Activated T-cell treated with anti-CD3 and anti-CD28 coated beads, Interleukin-2, amount 50 U/mL, for 4 hours (primary cell): ENCODE measurements around the gene PLCB1. TPM values are rescaled to one million over a fixed set of nuclear protein-coding genes. Genes with fewer than 3 reads are reported as not detected.

Experiments
- ATAC-seq, 2 donors: fragments of 200-7000 bp; cut with Tn5 transposase; one replicate each; pipeline ENCODE4 v1.10.0; 2021
- DNase-seq: peaks from one replicate; pipeline ENCODE4 v3.0.0-alpha.2; 2020
- H3K27me3 Mint-ChIP-seq: one replicate; pipeline ENCODE4 v1.8.0; 2021; ENCODE audit warnings: low read depth, mixed read lengths
- H3K36me3 Mint-ChIP-seq: one replicate; pipeline ENCODE4 v1.8.0; 2022; ENCODE audit warnings: mixed read lengths; ENCODE audit not compliant: insufficient read depth
- H3K4me1 Mint-ChIP-seq: one replicate; pipeline ENCODE4 v1.8.0; 2021; ENCODE audit warnings: low read depth, mixed read lengths
- H3K4me3 Mint-ChIP-seq: one replicate; pipeline ENCODE4 v1.8.0; 2021; ENCODE audit warnings: mild to moderate bottlenecking, moderate library complexity, mixed read lengths
- H3K9me3 Mint-ChIP-seq: one replicate; pipeline ENCODE4 v1.8.0; 2021; ENCODE audit warnings: mixed read lengths
- total RNA-seq, 3 donors: library from RNA; stranded (reverse); gene quantifications; one replicate each; pipeline ENCODE4 v1.2.1, GENCODE V29; 2021

PLCB1 gene
- total RNA-seq, 3 donors from 2014 or later = 0.91 to 6.0 (median 2.8) TPM

DNA sequence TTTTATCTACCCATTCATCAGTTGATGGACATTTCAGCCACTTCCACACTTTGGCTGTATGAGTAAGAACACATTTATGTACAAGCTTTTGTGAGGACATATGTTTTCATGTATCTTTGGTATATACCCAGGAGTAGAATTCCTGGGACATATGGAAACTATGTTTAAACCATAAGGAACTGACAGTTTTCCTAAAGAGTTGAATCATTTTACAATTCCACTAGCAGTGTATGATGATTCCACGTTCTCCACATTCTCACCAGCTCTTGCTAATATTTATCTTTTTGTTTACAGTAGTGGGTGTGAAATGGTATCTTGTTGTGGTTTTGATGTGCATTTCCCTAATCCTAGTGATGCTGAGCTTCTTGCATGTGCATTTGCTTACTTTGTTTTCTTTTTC is 338.1 kb downstream of the PLCB1 start:
- Mint-ChIP-seq H3K9me3 (no peaks in the 10 kb centered on the region), H3K36me3 (no peaks in the 10 kb centered on the region), H3K4me3 (no peak overlapping the region), H3K27me3 (no peaks in the 10 kb centered on the region), H3K4me1 (no peaks in the 10 kb centered on the region)
- ATAC-seq (no peak), DNase-seq (no peak)

DNA sequence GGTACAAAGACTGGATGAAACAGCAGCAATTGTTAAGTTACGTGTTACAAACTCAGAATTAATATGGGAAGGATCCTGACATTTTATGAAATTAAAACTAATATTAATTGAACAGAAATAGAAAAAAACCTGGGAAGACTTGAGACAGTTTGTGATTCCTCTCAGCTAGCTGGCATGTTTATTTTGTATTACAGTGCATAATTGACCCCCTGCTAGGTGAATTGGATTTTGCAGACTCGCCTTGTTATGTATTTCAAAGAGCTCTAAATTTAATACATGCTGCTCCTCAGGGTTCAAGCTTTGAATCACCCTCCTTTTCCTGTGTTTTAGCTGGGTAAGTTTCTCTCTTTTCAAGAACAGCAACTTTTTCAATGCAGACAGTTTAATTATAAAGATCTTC is 339.4 kb downstream of the PLCB1 start:
- H3K4me3 Mint-ChIP-seq = no peak overlapping the region
- H3K27me3 Mint-ChIP-seq = no peaks in the 10 kb centered on the region
- ATAC-seq = no peak
- no peaks in the 10 kb centered on the region for H3K36me3 Mint-ChIP-seq
- H3K4me1 Mint-ChIP-seq = peaks cover 2% of the 10 kb centered on the region
- DNase-seq = no peak
- H3K9me3 Mint-ChIP-seq = no peaks in the 10 kb centered on the region

DNA sequence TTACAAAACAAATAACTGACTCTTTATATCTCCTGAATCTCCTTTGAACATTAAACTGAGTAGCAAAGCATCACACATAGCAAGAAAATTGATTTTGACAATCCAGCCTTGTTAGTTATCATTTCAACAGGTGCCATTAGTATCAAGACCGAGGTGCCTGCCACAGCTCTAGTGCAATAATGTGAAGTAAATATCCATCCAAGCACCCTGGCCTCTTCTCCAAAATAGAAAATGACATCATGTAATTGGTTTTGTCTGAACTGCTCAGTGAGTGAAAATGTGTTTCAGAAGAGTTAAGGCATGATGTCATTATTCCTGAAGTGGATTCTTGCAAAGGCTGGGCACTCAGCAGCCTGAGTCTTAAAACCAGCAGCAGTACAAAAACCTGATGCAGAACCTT is 341.4 kb downstream of the PLCB1 start:
- DNase-seq (no peak), ATAC-seq (no peak)
- H3K4me3 Mint-ChIP-seq = no peak overlapping the region
- H3K27me3 Mint-ChIP-seq = no peaks in the 10 kb centered on the region
- H3K9me3 Mint-ChIP-seq = no peaks in the 10 kb centered on the region
- H3K36me3 Mint-ChIP-seq = no peaks in the 10 kb centered on the region
- H3K4me1 Mint-ChIP-seq = peaks cover 2% of the 10 kb centered on the region

DNA sequence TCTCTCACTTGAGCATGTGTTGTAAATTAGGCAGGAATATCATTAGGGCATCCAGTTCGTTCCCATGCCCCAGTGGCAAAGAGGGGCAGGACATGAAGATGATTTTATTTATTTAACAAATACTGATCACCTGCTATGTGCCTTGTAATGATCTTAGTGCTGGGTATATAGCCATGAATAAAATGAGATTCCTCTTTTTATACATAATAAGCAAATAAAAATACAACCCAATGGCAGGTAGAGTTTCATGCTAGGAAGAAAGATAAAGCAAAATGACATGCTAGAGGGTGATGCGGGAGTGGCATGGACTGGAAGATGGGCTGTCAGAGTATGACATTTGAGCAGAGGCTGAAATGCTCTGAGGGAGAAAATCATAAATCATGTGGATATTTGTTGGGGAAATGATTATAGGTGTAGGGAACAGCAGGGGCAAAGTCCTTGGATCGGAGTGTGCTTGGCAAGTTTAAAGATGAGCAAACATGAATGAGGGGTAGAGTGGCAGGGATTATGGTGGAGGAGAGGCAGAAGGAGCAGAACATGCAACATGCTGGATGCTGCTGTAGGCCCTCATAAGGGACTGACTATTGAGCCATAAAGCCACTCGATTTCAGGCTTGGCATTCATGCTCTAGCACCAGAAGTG is 342.1 kb downstream of the PLCB1 start:
- Mint-ChIP-seq H3K9me3 (no peaks in the 10 kb centered on the region), H3K4me3 (no peak overlapping the region), H3K36me3 (no peaks in the 10 kb centered on the region), H3K27me3 (no peaks in the 10 kb centered on the region), H3K4me1 (peaks cover 2% of the 10 kb centered on the region)
- DNase-seq (no peak), ATAC-seq (no peak)

DNA sequence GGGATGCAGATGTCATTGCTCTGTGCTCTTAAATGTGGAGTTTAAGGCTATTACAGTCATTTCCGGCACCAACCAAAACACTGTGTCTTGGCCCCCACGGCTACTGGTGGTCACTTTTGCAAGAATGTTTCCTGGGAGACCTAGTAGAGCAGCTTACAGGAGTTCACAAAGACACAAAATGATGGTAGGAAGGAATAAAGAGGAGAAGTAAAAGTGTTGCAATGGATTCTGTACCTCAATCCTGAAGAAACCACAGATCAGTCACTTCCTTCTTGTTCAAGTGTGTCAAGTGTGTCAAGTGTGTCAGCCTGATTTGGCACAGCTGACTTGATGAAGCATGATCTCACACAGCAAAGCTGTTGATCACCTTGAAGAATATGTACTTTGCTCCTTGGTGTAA is 344.0 kb downstream of the PLCB1 start:
- Mint-ChIP-seq H3K27me3 (no peaks in the 10 kb centered on the region), H3K4me3 (no peak overlapping the region), H3K36me3 (no peaks in the 10 kb centered on the region), H3K4me1 (peaks cover 2% of the 10 kb centered on the region), H3K9me3 (no peaks in the 10 kb centered on the region)
- DNase-seq (no peak), ATAC-seq (no peak)

DNA sequence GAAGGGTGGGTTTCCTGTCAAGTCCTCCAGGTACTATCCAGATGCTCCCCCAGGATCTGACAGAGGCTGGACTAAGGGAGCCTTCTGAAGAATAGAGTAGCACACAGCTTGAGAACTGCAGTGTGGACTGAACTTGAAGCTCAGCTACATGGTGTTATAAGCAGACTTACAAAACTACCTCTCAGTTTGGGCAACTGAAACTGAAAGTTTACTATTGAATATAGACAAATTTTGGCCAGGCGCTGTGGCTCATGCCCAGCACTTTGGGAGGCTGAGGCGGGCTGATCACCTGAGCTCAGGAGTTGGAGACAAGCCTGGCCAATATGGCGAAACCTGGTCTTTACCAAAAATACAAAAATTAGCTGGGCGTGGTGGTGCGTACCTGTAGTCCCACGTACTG is 348.5 kb downstream of the PLCB1 start:
- no peak for ATAC-seq
- Mint-ChIP-seq H3K36me3 (no peaks in the 10 kb centered on the region), H3K27me3 (no peaks in the 10 kb centered on the region), H3K4me1 (peaks cover 2% of the 10 kb centered on the region), H3K9me3 (no peaks in the 10 kb centered on the region), H3K4me3 (no peak overlapping the region)
- no peak for DNase-seq

DNA sequence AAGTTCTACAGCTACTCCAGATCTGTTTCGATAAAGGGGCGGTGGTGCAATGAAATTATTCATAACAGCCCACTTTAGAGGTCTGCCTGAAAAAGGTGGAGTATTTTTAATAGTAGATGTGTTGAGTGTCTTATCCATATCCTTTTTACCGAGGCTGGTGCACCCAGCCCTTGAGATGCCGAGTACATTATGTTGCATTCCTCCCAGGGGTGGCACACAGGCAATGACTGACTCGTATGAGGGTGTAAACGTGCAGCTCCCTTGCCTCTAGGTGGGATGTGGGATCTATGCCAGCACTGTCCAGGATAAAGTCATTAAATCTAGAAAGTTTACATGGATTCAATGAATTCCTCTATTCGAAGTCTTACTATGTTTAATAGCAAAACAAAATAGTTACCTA is 355.6 kb downstream of the PLCB1 start:
- DNase-seq (no peak), ATAC-seq (no peak)
- H3K4me3 Mint-ChIP-seq = no peak overlapping the region
- no peaks in the 10 kb centered on the region for H3K4me1 Mint-ChIP-seq
- no peaks in the 10 kb centered on the region for H3K36me3 Mint-ChIP-seq
- H3K9me3 Mint-ChIP-seq = no peaks in the 10 kb centered on the region
- no peaks in the 10 kb centered on the region for H3K27me3 Mint-ChIP-seq

DNA sequence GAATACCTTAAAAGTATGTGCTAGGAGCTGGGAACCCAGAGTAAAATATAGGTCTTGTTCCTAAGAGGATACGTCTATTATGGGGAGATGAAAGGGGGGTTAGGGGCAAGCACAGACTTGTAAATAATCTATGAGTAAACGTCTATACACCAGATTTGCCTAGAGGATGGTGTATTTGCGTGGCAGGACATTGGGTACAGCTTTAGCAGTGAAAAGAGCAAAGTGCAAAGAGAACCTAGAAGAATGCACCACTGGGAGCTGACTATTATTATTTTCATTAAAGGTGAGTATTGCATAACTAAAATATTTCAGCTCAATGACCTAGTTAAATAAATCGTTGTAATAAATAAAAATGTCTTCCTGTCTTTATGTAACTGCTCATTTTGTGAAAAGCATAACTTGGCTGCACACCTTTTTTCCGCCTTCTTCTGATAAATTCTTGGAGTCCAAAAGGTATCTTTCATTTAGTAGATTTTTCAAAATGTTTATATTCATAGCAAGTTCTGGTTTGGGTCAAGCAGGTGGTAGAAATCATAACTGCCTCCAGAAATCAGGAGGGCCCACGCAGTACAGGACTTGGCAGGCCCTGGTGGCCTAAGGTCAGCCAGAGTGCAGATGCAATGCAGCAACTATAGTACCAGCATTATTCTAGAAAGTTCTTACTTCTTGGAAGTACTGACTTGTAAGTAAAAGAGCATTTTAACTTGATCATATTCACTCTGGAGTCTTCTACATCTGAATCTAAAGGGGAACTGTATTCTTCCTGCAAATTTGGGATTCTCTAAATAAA is 357.2 kb downstream of the PLCB1 start:
- no peaks in the 10 kb centered on the region for H3K27me3 Mint-ChIP-seq
- no peak for DNase-seq
- ATAC-seq = no peak
- no peaks in the 10 kb centered on the region for H3K9me3 Mint-ChIP-seq
- H3K36me3 Mint-ChIP-seq = no peaks in the 10 kb centered on the region
- no peaks in the 10 kb centered on the region for H3K4me1 Mint-ChIP-seq
- no peak overlapping the region for H3K4me3 Mint-ChIP-seq

DNA sequence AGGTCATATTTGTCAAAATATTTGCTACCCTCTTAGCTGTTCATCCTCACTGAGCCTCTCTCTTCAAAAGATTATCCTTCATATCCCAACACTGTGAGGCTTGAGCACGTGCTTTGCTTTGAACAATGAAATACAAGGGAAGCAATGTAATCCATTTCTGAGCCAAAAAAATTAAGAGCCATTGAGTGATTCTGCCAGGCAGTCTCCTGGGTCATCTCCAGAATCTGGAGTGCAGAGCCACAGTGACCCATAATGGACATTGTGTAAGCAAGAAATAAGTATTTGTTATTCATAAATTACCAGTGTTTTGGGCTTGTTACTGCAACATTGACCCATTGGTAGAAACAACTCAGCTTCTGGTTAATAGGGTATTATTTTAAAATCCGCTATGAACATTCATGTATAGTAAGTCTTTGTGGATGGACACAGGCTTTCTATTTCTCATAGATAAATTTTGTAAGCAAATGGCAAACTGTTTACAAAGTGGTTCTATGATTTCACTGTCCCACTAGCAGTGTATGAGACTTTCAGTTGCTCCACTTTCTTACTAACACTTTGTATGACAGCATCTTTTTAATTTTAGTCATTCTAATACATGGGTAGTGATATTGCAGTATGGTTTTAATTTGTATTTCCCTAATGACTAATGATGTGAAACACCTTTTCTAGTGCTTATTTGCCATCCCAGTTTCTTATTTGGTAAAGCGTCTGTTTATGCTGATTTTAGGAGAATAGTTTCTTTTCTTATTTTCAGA is 358.2 kb downstream of the PLCB1 start:
- no peaks in the 10 kb centered on the region for H3K27me3 Mint-ChIP-seq
- DNase-seq (no peak), ATAC-seq (peak in 1 of 2 donors; percentile 28)
- no peak overlapping the region for H3K4me3 Mint-ChIP-seq
- no peaks in the 10 kb centered on the region for H3K36me3 Mint-ChIP-seq
- no peaks in the 10 kb centered on the region for H3K4me1 Mint-ChIP-seq
- H3K9me3 Mint-ChIP-seq = no peaks in the 10 kb centered on the region

DNA sequence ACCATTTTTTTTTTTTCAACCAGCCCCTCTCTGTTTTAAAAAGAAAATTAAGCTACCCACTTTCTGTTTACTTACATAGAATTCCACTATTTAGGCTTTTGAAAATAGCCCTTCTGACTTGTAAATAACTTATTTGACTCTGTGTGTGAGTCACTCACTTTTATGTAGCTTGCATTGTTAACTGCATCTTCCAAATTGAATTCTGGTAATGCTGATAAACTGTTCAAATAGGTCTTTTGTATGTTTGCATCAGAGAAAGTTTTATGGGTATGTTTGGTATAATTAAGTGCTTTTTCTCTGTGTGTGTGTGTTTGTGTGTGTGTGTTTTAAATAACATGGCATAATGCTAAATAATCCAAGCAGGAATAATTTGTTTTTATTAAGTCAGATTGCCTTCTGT is 360.1 kb downstream of the PLCB1 start:
- DNase-seq (no peak), ATAC-seq (no peak)
- Mint-ChIP-seq H3K4me1 (no peaks in the 10 kb centered on the region), H3K36me3 (no peaks in the 10 kb centered on the region), H3K9me3 (no peaks in the 10 kb centered on the region), H3K4me3 (no peak overlapping the region), H3K27me3 (no peaks in the 10 kb centered on the region)

DNA sequence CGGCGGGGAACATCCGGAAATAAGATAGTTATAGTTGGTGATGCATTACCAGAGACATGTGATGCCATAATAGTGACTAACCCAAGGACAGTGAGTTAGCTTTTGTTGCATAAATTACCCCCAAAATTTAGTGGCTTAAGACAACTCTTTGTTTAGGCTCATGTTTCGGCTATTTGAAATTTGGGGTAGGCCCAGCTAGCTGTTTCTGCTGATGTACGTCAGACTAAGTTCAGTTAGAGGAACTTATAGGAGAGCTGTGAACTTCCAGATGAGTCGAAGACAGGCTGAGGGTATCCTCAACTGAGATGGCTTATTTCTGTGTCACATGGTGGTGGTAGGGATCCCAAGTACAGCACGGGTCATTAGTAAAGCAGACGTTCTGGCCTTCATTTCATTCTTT is 366.5 kb downstream of the PLCB1 start:
- Mint-ChIP-seq H3K4me3 (no peak overlapping the region), H3K9me3 (no peaks in the 10 kb centered on the region), H3K27me3 (no peaks in the 10 kb centered on the region), H3K4me1 (no peaks in the 10 kb centered on the region), H3K36me3 (no peaks in the 10 kb centered on the region)
- ATAC-seq = no peak
- no peak for DNase-seq

DNA sequence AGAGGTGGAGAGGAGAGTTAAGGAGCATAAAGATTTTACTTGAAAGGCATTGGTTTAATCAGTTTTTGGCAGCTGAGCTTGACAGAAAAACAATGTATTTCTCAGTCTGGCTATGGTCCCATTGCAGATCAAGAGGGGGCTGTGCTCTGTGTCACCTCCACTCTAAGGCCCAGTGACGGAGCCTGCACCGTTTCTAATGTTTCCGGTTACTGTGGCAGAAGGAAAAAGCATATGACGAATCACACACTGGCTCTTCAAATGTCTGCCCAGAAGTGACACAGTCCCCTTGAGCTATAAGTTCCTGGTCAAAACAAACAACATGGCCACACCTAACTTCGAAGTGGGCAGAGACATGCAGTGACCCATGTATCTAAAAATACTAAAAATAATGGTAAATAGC is 372.0 kb downstream of the PLCB1 start:
- Mint-ChIP-seq H3K27me3 (no peaks in the 10 kb centered on the region), H3K9me3 (no peaks in the 10 kb centered on the region), H3K36me3 (no peaks in the 10 kb centered on the region), H3K4me1 (no peaks in the 10 kb centered on the region), H3K4me3 (no peak overlapping the region)
- ATAC-seq (no peak), DNase-seq (no peak)

DNA sequence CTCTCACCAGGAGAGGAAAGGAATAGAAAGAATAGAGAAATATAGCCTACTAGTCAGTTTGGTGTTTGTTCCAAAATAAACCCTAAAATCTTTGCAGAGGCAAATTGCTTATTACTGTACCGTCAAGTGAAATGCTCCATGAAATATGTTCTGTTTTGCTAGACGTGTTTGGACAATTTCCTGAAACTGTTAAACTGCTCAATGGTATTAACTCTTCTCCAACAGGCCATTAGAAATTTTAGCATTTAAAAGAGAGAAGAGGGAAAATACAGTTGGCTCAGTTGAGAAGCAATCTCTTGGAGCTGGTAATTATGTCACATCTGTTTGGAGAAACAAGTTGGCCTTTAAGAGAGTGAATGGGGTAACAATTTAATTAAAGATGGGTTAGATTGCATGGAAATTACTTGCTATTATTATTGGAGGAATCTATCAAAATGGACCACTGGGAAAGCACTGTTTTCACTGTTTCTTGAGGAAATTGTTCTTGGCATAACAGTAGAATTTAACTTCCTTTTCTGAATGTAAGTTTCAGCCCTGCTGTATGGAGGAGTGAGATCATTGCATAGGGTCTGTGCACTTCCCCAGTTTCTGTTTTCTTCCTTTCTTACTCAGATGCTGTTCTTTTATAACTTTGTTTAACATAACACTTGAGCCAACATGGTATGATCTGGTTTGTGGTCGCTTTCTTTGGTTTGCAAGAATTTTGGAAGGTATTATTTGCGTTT is 373.6 kb downstream of the PLCB1 start:
- H3K4me1 Mint-ChIP-seq = no peaks in the 10 kb centered on the region
- no peaks in the 10 kb centered on the region for H3K9me3 Mint-ChIP-seq
- H3K36me3 Mint-ChIP-seq = no peaks in the 10 kb centered on the region
- H3K27me3 Mint-ChIP-seq = no peaks in the 10 kb centered on the region
- H3K4me3 Mint-ChIP-seq = no peak overlapping the region
- ATAC-seq (no peak), DNase-seq (no peak)

DNA sequence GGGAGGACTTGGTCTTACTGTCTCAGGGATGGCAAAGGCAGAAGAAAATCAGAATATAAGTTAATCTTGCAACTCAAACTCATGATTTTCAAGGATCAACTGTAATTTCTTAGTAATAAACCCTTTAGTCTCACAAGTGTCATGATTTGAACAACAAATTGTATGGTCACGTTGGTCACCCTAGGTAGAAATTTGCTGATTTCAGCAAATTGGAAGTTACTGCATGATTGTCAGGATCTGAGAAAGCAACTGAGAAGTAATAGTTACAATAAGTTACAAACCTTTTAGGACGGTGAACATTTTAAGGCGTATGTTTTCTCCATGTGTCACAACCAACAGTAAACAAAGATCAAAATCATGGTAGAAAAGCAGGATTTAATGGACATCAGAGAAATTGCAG is 375.2 kb downstream of the PLCB1 start:
- Mint-ChIP-seq H3K27me3 (no peaks in the 10 kb centered on the region), H3K9me3 (no peaks in the 10 kb centered on the region), H3K4me3 (no peak overlapping the region), H3K4me1 (no peaks in the 10 kb centered on the region), H3K36me3 (no peaks in the 10 kb centered on the region)
- DNase-seq (no peak), ATAC-seq (no peak)
